Natural killer cell (primary cell): ENCODE data around the gene SYNCRIP. TPM values are rescaled to one million over a fixed set of nuclear protein-coding genes. Genes with fewer than 3 reads are reported as not detected.
"Not testable (repeated sequence)": the region's sequence is repeated elsewhere in the genome, so short reads cannot be mapped to it uniquely, and the experiment has no call there.

Experiments used
- ATAC-seq, 3 donors: fragments of 150-1000 bp in 2 of 3; fragments of 200-7000 bp in 1 of 3; cut with Tn5 transposase; 1 replicate in 1 of 3; 2 replicates in 2 of 3; pipeline ENCODE4 v1.10.0; 2021; ENCODE audit warnings: mild to moderate bottlenecking in 2 of 3, moderate library complexity in 2 of 3
- DNase-seq, 2 donors: peaks; one replicate each; pipeline versions ENCODE4 v3.0.0 to v3.0.0-alpha.2; 2013 to 2021; ENCODE audit warnings: mixed read lengths in 1 of 2
- H3K27ac ChIP-seq: one replicate; pipeline ENCODE4 v1.5.1; 2013; ENCODE audit warnings: mild to moderate bottlenecking, low read length
- H3K27me3 ChIP-seq: one replicate; pipeline ENCODE4 v1.6.1; 2013; ENCODE audit warnings: low read length; ENCODE audit not compliant: control insufficient read depth, insufficient read depth
- H3K36me3 ChIP-seq: one replicate; pipeline ENCODE4 v1.6.1; 2013; ENCODE audit warnings: low read length; ENCODE audit not compliant: control insufficient read depth, insufficient read depth
- H3K4me1 ChIP-seq: one replicate; pipeline ENCODE4 v1.6.1; 2013; ENCODE audit warnings: low read length; ENCODE audit not compliant: control insufficient read depth, insufficient read depth
- H3K4me3 ChIP-seq: one replicate; pipeline ENCODE4 v1.5.1; 2013; ENCODE audit warnings: low read length
- H3K9me3 ChIP-seq: one replicate; pipeline ENCODE4 v1.6.1; 2013; ENCODE audit warnings: low read length; ENCODE audit not compliant: control insufficient read depth, insufficient read depth
- H3K27ac Mint-ChIP-seq, 2 donors: one replicate each; pipeline ENCODE4 v1.8.0; 2022; ENCODE audit warnings: mild to moderate bottlenecking in 2 of 2, mixed read lengths in 2 of 2, moderate library complexity in 1 of 2
- H3K27me3 Mint-ChIP-seq, 2 donors: one replicate each; pipeline ENCODE4 v1.8.0; 2022; ENCODE audit warnings: low read depth in 2 of 2, mixed read lengths in 2 of 2
- H3K36me3 Mint-ChIP-seq: one replicate; pipeline ENCODE4 v1.8.0; 2022; ENCODE audit warnings: mixed read lengths
- H3K4me1 Mint-ChIP-seq, 2 donors: one replicate each; pipeline ENCODE4 v1.8.0; 2022; ENCODE audit warnings: mixed read lengths in 2 of 2
- H3K4me3 Mint-ChIP-seq: one replicate; pipeline ENCODE4 v1.8.0; 2022; ENCODE audit warnings: mild to moderate bottlenecking, moderate library complexity, mixed read lengths
- H3K9me3 Mint-ChIP-seq, 2 donors: one replicate each; pipeline ENCODE4 v1.8.0; 2022; ENCODE audit warnings: mixed read lengths in 2 of 2
- CTCF ChIP-seq: fragments of 200-600 bp; IDR thresholded peaks from one replicate; pipeline ENCODE4 v1.8.0; 2022; ENCODE audit warnings: antibody characterized with exemption
- WGBS: methylation state at CpG from one replicate; pipeline ENCODE4 v1.1.7; 2013; ENCODE audit warnings: missing lambda C conversion rate; ENCODE audit not compliant: insufficient coverage; 5-methylcytosine and 5-hydroxymethylcytosine counted together
- intact Hi-C: fragments of 100-400 bp; cut with micrococcal nuclease; formaldehyde crosslinking; loops from one replicate; pipeline ENCODE4 v1.14.2; 2022
- total RNA-seq, 4 donors: library from RNA; stranded (reverse); fragments of 120-200 nt in 1 of 4; gene quantifications; one replicate each; pipeline versions ENCODE4 v1.2.3 to v1.2.4, GENCODE V29; 2013 to 2022

The SYNCRIP gene
- total RNA-seq, 3 donors from 2014 or later (not counting 1 experiment from before 2014, with no cell fraction given), result 65.8 to 99.1 (median 80.9) TPM

DNA sequence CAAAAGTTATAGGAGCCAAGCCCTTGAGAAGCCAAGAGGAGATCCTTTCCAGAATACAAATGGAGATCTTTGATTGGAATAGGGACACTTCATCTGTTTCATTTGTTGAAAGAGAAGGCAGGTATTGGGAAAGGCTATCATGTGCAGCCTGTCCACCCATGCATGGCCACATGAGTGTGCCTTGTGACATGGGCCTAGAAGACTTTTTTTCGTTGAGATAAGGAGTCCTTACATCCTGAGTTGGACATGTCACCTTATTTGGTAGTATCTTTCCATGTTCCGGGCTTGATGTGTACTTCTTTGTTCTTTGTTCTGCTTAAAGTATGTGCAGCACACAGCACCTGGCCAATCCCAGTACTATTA lies 42.1 kb upstream of the SYNCRIP start:
- no peak for ATAC-seq

GRCh38 chr6:85684133-85684808 lies 41.6 kb upstream of the SYNCRIP start:
- DNase-seq (no peak), ATAC-seq (no peak)
- no peaks in the 10 kb centered on the region for H3K27me3 ChIP-seq
- Mint-ChIP-seq H3K9me3 (no peaks in the 10 kb centered on the region), H3K4me1 (no peaks in the 10 kb centered on the region), H3K27ac (no peak overlapping the region), H3K27me3 (no peaks in the 10 kb centered on the region), H3K36me3 (no peaks in the 10 kb centered on the region), H3K4me3 (no peak overlapping the region)
- WGBS, result 45% methylated on average over 2 of the region's 2 CpGs
- no peak for TF ChIP-seq CTCF
- intact Hi-C loops, result no loop called here
- no peaks in the 10 kb centered on the region for H3K36me3 ChIP-seq
- H3K4me1 ChIP-seq, result peaks cover 4% of the 10 kb centered on the region
- H3K4me3 ChIP-seq, result no peak overlapping the region
- no peak overlapping the region for H3K27ac ChIP-seq
- no peaks in the 10 kb centered on the region for H3K9me3 ChIP-seq

More for the DNA sequence above, 42.1 kb upstream of the SYNCRIP start:
- no peaks in the 10 kb centered on the region for H3K4me1 ChIP-seq
- no peak for DNase-seq
- no peaks in the 10 kb centered on the region for H3K27me3 ChIP-seq
- Mint-ChIP-seq H3K27me3 (no peaks in the 10 kb centered on the region), H3K4me1 (no peaks in the 10 kb centered on the region), H3K4me3 (no peak overlapping the region), H3K9me3 (no peaks in the 10 kb centered on the region), H3K36me3 (no peaks in the 10 kb centered on the region), H3K27ac (no peak overlapping the region)
- no peaks in the 10 kb centered on the region for H3K36me3 ChIP-seq
- H3K27ac ChIP-seq, result no peak overlapping the region
- 98% methylated on average over 2 of the region's 2 CpGs for WGBS
- no peak overlapping the region for H3K4me3 ChIP-seq
- TF ChIP-seq CTCF, result no peak
- no peaks in the 10 kb centered on the region for H3K9me3 ChIP-seq
- intact Hi-C loops, result no loop called here

DNA sequence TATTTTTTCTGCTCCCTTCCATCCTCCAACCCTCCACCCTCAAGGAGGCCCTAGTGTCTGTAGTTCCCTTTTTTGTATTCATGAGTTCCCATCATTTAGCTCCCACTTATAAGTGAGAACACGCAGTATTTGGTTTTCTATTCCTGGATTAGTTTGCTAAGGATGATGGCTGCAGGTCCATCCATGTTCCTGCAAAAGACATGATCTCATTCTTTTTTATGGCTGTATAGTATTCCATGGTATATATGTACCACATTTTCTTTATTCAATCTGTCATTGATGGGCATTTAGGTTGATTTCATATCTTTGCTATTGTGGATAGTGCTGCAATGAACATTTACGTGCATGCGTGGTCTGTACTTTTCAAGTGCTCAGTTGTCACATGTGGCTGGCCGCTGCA lies 39.2 kb upstream of the SYNCRIP start:
- H3K27ac ChIP-seq, H3K4me3 ChIP-seq, intact Hi-C loops, DNase-seq, ATAC-seq, H3K4me1 ChIP-seq, H3K27me3 ChIP-seq, H3K36me3 ChIP-seq, H3K36me3 Mint-ChIP-seq, H3K9me3 Mint-ChIP-seq, H3K4me3 Mint-ChIP-seq, H3K27ac Mint-ChIP-seq, H3K9me3 ChIP-seq, H3K27me3 Mint-ChIP-seq: not testable (repeated sequence)
- WGBS, result 96% methylated on average over 4 of the region's 4 CpGs
- peaks cover 19 to 20% of the 10 kb centered on the region in 2 donors for H3K4me1 Mint-ChIP-seq

GRCh38 chr6:85680388-85680787 lies 37.7 kb upstream of the SYNCRIP start:
- H3K9me3 ChIP-seq, result no peaks in the 10 kb centered on the region
- no peak overlapping the region for H3K27ac ChIP-seq
- TF ChIP-seq CTCF, result no peak
- no peaks in the 10 kb centered on the region for H3K27me3 ChIP-seq
- no peaks in the 10 kb centered on the region for H3K27me3 Mint-ChIP-seq
- H3K4me3 ChIP-seq, result no peak overlapping the region
- peaks cover 4% of the 10 kb centered on the region for H3K36me3 ChIP-seq
- WGBS, result 89% methylated on average over 7 of the region's 7 CpGs
- H3K36me3 Mint-ChIP-seq, result no peaks in the 10 kb centered on the region
- no peak overlapping the region for H3K27ac Mint-ChIP-seq
- intact Hi-C loops, result no loop called here
- H3K4me1 Mint-ChIP-seq, result peaks cover 34 to 36% of the 10 kb centered on the region in 2 donors
- H3K9me3 Mint-ChIP-seq, result no peaks in the 10 kb centered on the region
- ATAC-seq, result no peak
- peaks cover 8% of the 10 kb centered on the region for H3K4me1 ChIP-seq
- DNase-seq, result no peak
- H3K4me3 Mint-ChIP-seq, result no peak overlapping the region
